Liver (tissue), 9 donors: Measurements from ENCODE around the gene CAV1. TPM values are rescaled to one million over a fixed set of nuclear protein-coding genes. Genes with fewer than 3 reads are reported as not detected.

Experiments
- DNase-seq: peaks from one replicate; pipeline ENCODE4 v3.0.0-alpha.2; 2017; ENCODE audit warnings: low spot score
- H3K27ac ChIP-seq, 2 donors: one replicate each; pipeline ENCODE4 v1.7.0; 2013; ENCODE audit warnings: inconsistent platforms in 2 of 2, low read length in 2 of 2, control low read depth in 1 of 2, low read depth in 1 of 2, mild to moderate bottlenecking in 1 of 2
- H3K27me3 ChIP-seq, 4 donors: one replicate each; pipeline versions ENCODE4 v1.6.1 to v1.7.0; 2013; ENCODE audit warnings: low read length in 3 of 4, inconsistent platforms in 1 of 4, mild to moderate bottlenecking in 1 of 4, moderate library complexity in 1 of 4; ENCODE audit not compliant: control insufficient read depth in 4 of 4, insufficient read depth in 4 of 4
- H3K36me3 ChIP-seq, 4 donors: one replicate each; pipeline versions ENCODE4 v1.6.1 to v1.7.0; 2013; ENCODE audit warnings: low read length in 3 of 4, mild to moderate bottlenecking in 3 of 4, low read depth in 1 of 4, moderate library complexity in 1 of 4; ENCODE audit not compliant: control insufficient read depth in 4 of 4, insufficient read depth in 3 of 4
- H3K4me1 ChIP-seq, 4 donors: one replicate each; pipeline versions ENCODE4 v1.6.1 to v1.7.0; 2013; ENCODE audit warnings: low read length in 3 of 4, mild to moderate bottlenecking in 3 of 4, moderate library complexity in 1 of 4; ENCODE audit not compliant: control insufficient read depth in 4 of 4, insufficient read depth in 4 of 4
- H3K4me3 ChIP-seq, 3 donors: one replicate each; pipeline versions ENCODE4 v1.6.1 to v1.7.0; 2013; ENCODE audit warnings: low read length in 3 of 3, control low read depth in 1 of 3, low read depth in 1 of 3, mild to moderate bottlenecking in 1 of 3
- H3K9ac ChIP-seq, 2 donors: one replicate each; pipeline ENCODE4 v1.7.0; 2013; ENCODE audit warnings: low read length in 2 of 2, mild to moderate bottlenecking in 2 of 2, moderate library complexity in 2 of 2, control low read depth in 1 of 2, low read depth in 1 of 2
- H3K9me3 ChIP-seq, 4 donors: one replicate each; pipeline versions ENCODE4 v1.6.1 to v1.7.0; 2013; ENCODE audit warnings: low read length in 3 of 4; ENCODE audit not compliant: control insufficient read depth in 4 of 4
- EGR1 ChIP-seq, 2 donors: IDR thresholded peaks; 2 replicates each; pipeline ENCODE4 v1.6.1; 2016 to 2018; ENCODE audit warnings: antibody characterized with exemption in 2 of 2, low read depth in 2 of 2
- FOXA1 ChIP-seq: IDR thresholded peaks from 2 replicates; pipeline ENCODE4 v1.6.1; 2016; ENCODE audit warnings: antibody characterized with exemption
- FOXA2 ChIP-seq: IDR thresholded peaks from 2 replicates; pipeline ENCODE4 v1.6.1; 2016; ENCODE audit warnings: antibody characterized with exemption
- GABPA ChIP-seq, 2 donors: IDR thresholded peaks in 1 of 2; conservative IDR thresholded peaks in 1 of 2; 2 replicates each; pipeline ENCODE4 v1.6.1; 2016; ENCODE audit warnings: antibody characterized with exemption in 2 of 2, mild to moderate bottlenecking in 1 of 2, moderate library complexity in 1 of 2
- HNF4A ChIP-seq, 2 donors: conservative IDR thresholded peaks; 2 replicates each; pipeline ENCODE4 v1.6.1; 2016; ENCODE audit warnings: antibody characterized with exemption in 2 of 2, mild to moderate bottlenecking in 2 of 2
- HNF4G ChIP-seq: IDR thresholded peaks from 2 replicates; pipeline ENCODE4 v1.6.1; 2016; ENCODE audit warnings: antibody characterized with exemption
- JUND ChIP-seq, 2 donors: IDR thresholded peaks; 2 replicates each; pipeline ENCODE4 v1.6.1; 2016; ENCODE audit warnings: antibody characterized with exemption in 2 of 2
- NR2F2 ChIP-seq: IDR thresholded peaks from 2 replicates; pipeline ENCODE4 v1.6.1; 2016; ENCODE audit warnings: antibody characterized with exemption
- RAD21 ChIP-seq, 2 donors: IDR thresholded peaks; 2 replicates each; pipeline ENCODE4 v1.6.1; 2016; ENCODE audit warnings: antibody characterized with exemption in 2 of 2, mild to moderate bottlenecking in 2 of 2
- RXRA ChIP-seq, 2 donors: IDR thresholded peaks; 2 replicates each; pipeline ENCODE4 v1.6.1; 2017 to 2018; ENCODE audit warnings: antibody characterized with exemption in 2 of 2, mild to moderate bottlenecking in 1 of 2
- SP1 ChIP-seq: IDR thresholded peaks from 2 replicates; pipeline ENCODE4 v1.6.1; 2018; ENCODE audit warnings: antibody characterized with exemption, mild to moderate bottlenecking
- TAF1 ChIP-seq: conservative IDR thresholded peaks from 2 replicates; pipeline ENCODE4 v1.6.1; 2016; ENCODE audit warnings: antibody characterized with exemption, mild to moderate bottlenecking
- YY1 ChIP-seq: IDR thresholded peaks from 2 replicates; pipeline ENCODE4 v1.6.1; 2016; ENCODE audit warnings: antibody characterized with exemption, mild to moderate bottlenecking
- polyA plus RNA-seq, 2 donors: library from polyadenylated mRNA; stranded (reverse) in 1 of 2; unstranded in 1 of 2; fragments of 200-250 nt in 1 of 2; fragments of >200 nt in 1 of 2; fragmentation: Nextera tagmentation in 1 of 2; extraction: Ambion mirVana in 1 of 2; gene quantifications; one replicate each; pipeline versions ENCODE4 v1.2.1 to v1.2.3, GENCODE V29; 2013 to 2015
- total RNA-seq, 2 donors: library from RNA; depleted of rRNA; stranded (reverse); fragments of >200 nt; gene quantifications; one replicate each; pipeline ENCODE4 v1.2.3, GENCODE V29; 2014
- TF ChIP-seq, protein P1 (sequence below): IDR thresholded peaks from 2 replicates; pipeline ENCODE4 v1.6.1; 2016; ENCODE audit warnings: antibody characterized with exemption
- TF ChIP-seq, protein P2 (sequence below): IDR thresholded peaks from 2 replicates; pipeline ENCODE4 v1.6.1; 2016; ENCODE audit warnings: antibody characterized with exemption, mild to moderate bottlenecking
- TF ChIP-seq, protein P3 (sequence below): IDR thresholded peaks from 2 replicates; pipeline ENCODE4 v1.6.1; 2016; ENCODE audit warnings: antibody characterized with exemption
- TF ChIP-seq, protein P4 (sequence below): fragments of 150-350 bp; IDR thresholded peaks from 2 replicates; pipeline ENCODE4 v1.5.1; 2017; ENCODE audit warnings: improper control_type of control experiment, low read depth, low read length; ENCODE audit not compliant: missing input control
- TF ChIP-seq, protein P5 (sequence below): IDR thresholded peaks from 2 replicates; pipeline ENCODE4 v1.6.1; 2016; ENCODE audit warnings: antibody characterized with exemption
- donor health status: healthy.
- donor health status: healthy.
- donor health status: healthy.
- donor health status: healthy.
- donor health status: healthy.

The CAV1 gene
- total and polyA plus RNA-seq, 4 donors: 9.9 to 13.4 (median 11.6) TPM

DNA sequence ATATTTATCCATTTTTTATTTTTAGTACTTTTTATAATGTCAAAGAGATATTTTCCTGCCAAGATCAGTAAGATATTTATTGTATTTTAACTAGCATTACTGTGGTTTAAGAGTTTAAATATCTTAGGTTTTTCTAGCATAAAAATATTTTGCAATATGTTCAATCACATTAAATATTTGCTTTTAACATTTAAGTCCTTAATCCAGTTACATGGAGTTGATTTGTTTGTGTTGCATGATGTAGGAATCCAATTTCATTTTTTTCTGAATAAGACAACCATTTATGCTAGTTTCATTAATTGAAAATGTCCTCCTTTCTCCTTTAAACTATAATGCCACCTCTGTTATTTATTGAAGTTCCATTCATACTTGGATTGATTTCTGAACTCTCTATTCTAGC lies 41.8 kb downstream of the CAV1 start:
- Histone ChIP-seq H3K4me3 (no peak overlapping the region), H3K9me3 (no peaks in the 10 kb centered on the region), H3K36me3 (no peaks in the 10 kb centered on the region), H3K27me3 (no peaks in the 10 kb centered on the region), H3K9ac (no peak overlapping the region), H3K4me1 (peaks cover 0 to 2% (median 0%) of the 10 kb centered on the region in 4 donors), H3K27ac (no peak overlapping the region)
- DNase-seq: no peak
- TF ChIP-seq YY1 (no peak), GABPA (IDR thresholded peaks at IDR 0.05 in 1 of 2, conservative IDR thresholded peaks at IDR 0.05 in 1 of 2) (no peak), RXRA (IDR thresholded peaks at IDR 0.05) (no peak), RAD21 (IDR thresholded peaks at IDR 0.05) (no peak), HNF4G (no peak), NR2F2 (no peak), TAF1 (no peak), EGR1 (IDR thresholded peaks at IDR 0.05; ENCODE audit: low read depth in 2 of 2) (no peak), FOXA1 (no peak), FOXA2 (no peak), JUND (IDR thresholded peaks at IDR 0.05) (no peak), HNF4A (conservative IDR thresholded peaks at IDR 0.05) (no peak), SP1 (no peak)
- TF ChIP-seq, protein P1, sequence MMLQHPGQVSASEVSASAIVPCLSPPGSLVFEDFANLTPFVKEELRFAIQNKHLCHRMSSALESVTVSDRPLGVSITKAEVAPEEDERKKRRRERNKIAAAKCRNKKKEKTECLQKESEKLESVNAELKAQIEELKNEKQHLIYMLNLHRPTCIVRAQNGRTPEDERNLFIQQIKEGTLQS: no peak
- TF ChIP-seq, protein P2, sequence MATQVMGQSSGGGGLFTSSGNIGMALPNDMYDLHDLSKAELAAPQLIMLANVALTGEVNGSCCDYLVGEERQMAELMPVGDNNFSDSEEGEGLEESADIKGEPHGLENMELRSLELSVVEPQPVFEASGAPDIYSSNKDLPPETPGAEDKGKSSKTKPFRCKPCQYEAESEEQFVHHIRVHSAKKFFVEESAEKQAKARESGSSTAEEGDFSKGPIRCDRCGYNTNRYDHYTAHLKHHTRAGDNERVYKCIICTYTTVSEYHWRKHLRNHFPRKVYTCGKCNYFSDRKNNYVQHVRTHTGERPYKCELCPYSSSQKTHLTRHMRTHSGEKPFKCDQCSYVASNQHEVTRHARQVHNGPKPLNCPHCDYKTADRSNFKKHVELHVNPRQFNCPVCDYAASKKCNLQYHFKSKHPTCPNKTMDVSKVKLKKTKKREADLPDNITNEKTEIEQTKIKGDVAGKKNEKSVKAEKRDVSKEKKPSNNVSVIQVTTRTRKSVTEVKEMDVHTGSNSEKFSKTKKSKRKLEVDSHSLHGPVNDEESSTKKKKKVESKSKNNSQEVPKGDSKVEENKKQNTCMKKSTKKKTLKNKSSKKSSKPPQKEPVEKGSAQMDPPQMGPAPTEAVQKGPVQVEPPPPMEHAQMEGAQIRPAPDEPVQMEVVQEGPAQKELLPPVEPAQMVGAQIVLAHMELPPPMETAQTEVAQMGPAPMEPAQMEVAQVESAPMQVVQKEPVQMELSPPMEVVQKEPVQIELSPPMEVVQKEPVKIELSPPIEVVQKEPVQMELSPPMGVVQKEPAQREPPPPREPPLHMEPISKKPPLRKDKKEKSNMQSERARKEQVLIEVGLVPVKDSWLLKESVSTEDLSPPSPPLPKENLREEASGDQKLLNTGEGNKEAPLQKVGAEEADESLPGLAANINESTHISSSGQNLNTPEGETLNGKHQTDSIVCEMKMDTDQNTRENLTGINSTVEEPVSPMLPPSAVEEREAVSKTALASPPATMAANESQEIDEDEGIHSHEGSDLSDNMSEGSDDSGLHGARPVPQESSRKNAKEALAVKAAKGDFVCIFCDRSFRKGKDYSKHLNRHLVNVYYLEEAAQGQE: no peak
- TF ChIP-seq, protein P3, sequence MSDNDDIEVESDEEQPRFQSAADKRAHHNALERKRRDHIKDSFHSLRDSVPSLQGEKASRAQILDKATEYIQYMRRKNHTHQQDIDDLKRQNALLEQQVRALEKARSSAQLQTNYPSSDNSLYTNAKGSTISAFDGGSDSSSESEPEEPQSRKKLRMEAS: no peak
- TF ChIP-seq, protein P4, sequence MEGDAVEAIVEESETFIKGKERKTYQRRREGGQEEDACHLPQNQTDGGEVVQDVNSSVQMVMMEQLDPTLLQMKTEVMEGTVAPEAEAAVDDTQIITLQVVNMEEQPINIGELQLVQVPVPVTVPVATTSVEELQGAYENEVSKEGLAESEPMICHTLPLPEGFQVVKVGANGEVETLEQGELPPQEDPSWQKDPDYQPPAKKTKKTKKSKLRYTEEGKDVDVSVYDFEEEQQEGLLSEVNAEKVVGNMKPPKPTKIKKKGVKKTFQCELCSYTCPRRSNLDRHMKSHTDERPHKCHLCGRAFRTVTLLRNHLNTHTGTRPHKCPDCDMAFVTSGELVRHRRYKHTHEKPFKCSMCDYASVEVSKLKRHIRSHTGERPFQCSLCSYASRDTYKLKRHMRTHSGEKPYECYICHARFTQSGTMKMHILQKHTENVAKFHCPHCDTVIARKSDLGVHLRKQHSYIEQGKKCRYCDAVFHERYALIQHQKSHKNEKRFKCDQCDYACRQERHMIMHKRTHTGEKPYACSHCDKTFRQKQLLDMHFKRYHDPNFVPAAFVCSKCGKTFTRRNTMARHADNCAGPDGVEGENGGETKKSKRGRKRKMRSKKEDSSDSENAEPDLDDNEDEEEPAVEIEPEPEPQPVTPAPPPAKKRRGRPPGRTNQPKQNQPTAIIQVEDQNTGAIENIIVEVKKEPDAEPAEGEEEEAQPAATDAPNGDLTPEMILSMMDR: no peak
- TF ChIP-seq, protein P5, sequence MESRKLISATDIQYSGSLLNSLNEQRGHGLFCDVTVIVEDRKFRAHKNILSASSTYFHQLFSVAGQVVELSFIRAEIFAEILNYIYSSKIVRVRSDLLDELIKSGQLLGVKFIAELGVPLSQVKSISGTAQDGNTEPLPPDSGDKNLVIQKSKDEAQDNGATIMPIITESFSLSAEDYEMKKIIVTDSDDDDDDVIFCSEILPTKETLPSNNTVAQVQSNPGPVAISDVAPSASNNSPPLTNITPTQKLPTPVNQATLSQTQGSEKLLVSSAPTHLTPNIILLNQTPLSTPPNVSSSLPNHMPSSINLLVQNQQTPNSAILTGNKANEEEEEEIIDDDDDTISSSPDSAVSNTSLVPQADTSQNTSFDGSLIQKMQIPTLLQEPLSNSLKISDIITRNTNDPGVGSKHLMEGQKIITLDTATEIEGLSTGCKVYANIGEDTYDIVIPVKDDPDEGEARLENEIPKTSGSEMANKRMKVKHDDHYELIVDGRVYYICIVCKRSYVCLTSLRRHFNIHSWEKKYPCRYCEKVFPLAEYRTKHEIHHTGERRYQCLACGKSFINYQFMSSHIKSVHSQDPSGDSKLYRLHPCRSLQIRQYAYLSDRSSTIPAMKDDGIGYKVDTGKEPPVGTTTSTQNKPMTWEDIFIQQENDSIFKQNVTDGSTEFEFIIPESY: no peak
